CD4-positive, alpha-beta T cell treated with Interleukin-17A for 4 hours (primary cell): ENCODE data around the gene PIAS1.
"Not testable (repeated sequence)": the region's sequence is repeated elsewhere in the genome, so short reads cannot be mapped to it uniquely, and the experiment has no call there.

Source experiments
- DNase-seq: peaks from one replicate; pipeline ENCODE4 v3.0.0-alpha.2; 2020; ENCODE audit warnings: mixed read lengths

PIAS1 gene

GRCh38 chr15:68205954-68206539 is 151.9 kb downstream of the PIAS1 start:
- peak; percentile 39 for DNase-seq

DNA sequence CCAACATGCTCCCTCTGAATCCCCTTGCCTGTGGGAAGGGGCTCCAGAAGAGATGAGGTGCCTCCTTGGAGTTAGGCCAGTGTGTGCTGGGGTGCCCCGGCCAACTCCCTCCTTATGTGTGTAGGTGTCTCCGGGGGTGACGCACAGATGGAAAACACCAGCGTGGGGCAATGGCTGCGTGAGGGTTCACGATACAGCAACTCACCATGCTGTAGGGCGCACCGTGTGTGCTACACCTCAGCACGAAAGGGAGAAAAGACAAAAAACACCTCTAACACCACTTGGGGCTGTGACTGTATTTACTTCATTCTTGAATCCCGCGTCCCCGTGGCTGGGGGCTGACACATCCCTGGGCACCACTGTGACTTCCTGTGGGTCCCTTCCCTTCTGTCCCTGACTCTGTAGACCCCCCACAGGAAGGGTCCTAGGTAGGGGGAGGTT is 152.6 kb downstream of the PIAS1 start:
- DNase-seq: no peak

DNA sequence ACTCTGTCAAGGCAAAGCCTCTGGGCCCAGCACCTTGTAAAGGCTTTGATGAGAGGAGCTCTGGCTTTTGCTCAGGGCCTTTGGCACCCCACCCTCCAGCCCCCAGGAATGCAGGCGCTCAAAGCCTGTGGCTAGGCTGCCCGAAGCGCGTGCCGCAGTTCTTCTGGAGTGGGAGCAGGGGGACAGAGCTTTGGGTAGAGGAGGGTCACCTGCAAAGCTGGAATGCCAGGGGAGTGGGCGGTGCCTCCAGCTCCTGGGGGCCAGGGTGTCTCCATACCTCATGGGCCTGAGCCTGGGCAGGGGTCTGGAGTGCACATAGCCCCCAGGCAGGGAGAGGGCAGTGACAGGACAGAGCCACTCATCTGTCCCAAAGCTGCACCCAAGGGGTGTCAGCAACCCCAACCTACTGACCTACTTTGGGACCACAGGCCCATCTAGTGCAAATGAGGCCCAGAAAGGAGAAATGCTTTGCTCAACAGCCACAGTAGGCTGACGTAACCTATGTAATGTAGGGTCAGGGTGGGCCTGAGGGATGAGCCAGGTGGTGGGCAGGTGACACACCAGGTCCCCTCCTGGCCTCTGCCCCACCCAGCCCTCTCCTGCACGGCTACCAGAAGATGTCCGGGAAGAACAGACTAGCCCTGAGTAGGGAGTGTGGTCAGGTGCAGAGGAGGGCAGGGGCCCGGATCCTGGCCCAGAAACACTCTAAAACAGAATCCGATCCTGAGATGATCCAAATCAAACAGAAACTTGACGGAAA is 153.2 kb downstream of the PIAS1 start:
- DNase-seq: no peak

DNA sequence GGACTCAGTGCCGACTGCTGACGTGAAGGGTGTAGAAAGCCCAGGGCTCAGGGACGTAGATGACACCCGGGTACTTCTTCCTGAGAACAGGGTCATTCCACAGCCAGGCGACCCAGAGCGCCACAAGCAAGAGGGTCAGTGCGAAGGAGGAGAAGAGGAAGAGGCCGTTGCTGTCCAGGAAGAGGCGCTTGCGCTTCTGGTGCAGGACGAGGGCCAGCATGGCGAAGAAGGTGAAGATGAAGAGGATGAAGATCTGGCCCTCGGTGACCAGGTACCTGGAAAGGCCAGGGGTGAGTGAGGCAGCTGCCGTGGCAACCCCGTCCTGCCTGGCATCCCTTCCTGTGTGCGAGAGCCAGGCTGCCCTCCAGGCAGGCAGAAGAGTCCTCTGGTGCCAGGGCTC is 154.0 kb downstream of the PIAS1 start:
- no peak for DNase-seq

DNA sequence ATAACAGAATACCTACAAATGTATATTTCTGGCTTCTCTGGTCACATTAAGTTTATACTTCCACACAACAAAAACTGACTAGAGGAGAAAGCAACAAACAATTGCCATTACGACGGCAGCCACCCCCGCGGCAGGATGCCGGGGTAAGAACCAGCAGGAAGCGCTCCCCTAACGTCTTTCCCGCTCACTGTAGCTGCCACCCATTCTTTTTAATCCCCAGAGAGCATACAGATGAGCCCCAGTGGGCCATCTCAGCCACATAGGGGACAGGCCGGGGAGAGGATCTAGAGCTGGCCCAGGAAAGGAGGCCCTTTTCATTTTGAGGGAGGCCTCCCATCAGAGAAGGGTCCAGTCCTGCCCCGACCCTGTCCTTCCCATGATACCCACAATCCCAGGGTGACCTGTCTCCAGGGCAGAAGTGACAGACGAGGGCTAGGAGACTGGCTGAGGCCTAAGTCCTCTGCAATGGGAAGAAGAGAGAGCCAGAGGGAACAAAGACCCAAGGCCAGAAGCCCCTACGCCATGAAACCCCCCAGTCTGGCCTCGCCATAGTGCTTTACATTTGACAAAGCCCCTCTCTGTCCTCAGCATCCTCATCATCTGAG is 154.6 kb downstream of the PIAS1 start:
- peak; percentile 40 for DNase-seq

- no peak for DNase-seq
Measured at GRCh38 chr15:68209272-68209671, 155.2 kb downstream of the PIAS1 start.

DNA sequence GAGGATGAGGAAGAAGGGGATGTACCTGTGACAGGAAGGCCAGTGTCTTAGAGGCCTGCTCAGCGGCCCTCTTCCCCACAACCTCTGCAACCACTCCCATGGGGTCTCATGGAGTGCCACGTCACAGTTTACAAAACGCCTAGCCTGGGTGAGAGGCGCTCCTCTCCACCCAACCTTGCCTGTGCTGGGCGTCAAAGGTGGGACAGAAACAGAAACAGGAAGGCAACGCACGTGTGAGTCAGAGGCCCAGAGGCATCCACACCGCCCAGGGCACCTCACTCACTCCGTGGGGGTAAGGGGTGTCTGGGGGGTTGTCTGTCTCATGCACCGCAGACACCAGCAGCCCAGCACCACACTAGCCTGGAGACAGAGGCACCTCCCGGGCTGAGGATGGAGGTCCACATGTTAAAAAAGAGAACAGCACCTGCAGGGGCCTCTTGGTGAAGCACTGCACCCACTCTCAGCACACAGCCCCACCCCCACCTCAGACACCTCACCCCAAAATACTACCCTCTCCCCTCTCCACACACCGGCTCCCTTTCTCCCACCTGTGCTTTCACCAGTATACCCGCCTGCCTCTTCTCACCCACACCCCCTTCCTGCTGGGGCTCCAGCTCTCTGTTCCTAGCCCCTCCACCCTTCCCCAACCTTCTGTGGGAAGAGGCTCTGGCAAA is 155.8 kb downstream of the PIAS1 start:
- peak; percentile 56 for DNase-seq

GRCh38 chr15:68210409-68210756 is 156.3 kb downstream of the PIAS1 start:
- DNase-seq: no peak

DNA sequence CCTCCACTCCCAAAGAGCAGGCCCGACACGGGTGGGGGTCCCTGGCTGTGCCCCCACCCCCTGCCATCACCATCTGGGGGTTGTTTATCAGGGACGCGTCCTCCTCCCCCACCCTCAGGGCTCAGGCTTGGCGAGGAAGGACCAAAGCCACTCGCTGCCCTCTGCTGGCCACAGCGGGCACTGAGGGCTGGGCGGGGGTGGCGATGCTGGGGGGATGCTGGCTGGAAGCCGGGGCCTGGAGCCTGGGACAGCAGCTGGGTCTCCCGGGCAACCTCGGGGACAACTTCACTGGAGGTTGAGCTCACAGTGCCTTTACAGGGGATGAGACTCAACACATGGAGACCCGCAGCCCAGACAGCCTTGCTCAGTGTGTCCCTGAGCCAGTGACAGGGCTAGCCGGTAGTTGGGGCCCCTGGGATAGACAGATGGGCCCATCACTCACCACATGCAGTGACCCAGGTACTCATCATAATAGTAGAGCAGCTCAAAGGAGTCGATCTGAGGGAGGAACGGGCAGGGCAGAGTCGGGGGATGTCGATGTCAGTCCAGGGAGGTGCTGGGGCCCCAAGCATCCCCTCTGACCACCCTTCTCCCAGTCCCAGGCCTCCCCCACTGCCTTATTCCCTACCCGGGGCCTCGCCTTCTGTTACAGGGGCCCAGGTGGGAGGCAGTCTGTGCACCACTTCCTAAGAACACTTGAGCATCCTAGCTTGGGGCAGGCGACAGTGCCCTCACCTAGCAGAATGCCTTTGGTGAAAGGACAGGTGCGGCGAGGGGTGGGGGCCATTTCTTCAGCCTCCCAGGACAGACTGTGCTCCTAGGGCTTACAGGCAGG is 156.9 kb downstream of the PIAS1 start:
- peak; percentile 64 for DNase-seq

GRCh38 chr15:68211656-68212320 is 157.7 kb downstream of the PIAS1 start:
- DNase-seq: no peak

GRCh38 chr15:68213491-68213845 is 159.4 kb downstream of the PIAS1 start:
- not testable (repeated sequence) for DNase-seq

- DNase-seq: no peak
Measured at GRCh38 chr15:68213991-68214837, 160.1 kb downstream of the PIAS1 start.

- no peak for DNase-seq
Measured at GRCh38 chr15:68214838-68215254, 160.7 kb downstream of the PIAS1 start.

- DNase-seq: no peak
Measured at GRCh38 chr15:68217341-68217740, 163.2 kb downstream of the PIAS1 start.

DNA sequence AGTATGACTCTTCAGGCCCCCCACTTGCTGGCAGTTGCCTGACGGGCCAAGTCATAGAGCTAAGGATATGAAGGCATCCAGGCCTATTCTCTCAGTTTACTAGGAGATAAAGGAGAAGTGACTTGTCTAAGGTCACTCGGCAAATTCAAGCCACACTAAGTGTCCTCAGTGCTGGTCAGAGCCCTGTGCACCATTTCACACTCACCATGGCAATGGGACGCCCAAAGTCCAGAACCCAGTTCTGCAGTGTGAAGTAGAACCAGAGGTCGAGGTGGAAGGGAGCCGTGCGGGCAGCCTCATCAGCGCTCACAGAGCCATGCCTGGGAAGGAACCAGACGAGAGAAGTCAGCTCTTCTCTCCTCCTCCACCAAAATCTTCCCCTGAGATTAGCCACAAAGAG is 164.2 kb downstream of the PIAS1 start:
- DNase-seq: no peak

DNA sequence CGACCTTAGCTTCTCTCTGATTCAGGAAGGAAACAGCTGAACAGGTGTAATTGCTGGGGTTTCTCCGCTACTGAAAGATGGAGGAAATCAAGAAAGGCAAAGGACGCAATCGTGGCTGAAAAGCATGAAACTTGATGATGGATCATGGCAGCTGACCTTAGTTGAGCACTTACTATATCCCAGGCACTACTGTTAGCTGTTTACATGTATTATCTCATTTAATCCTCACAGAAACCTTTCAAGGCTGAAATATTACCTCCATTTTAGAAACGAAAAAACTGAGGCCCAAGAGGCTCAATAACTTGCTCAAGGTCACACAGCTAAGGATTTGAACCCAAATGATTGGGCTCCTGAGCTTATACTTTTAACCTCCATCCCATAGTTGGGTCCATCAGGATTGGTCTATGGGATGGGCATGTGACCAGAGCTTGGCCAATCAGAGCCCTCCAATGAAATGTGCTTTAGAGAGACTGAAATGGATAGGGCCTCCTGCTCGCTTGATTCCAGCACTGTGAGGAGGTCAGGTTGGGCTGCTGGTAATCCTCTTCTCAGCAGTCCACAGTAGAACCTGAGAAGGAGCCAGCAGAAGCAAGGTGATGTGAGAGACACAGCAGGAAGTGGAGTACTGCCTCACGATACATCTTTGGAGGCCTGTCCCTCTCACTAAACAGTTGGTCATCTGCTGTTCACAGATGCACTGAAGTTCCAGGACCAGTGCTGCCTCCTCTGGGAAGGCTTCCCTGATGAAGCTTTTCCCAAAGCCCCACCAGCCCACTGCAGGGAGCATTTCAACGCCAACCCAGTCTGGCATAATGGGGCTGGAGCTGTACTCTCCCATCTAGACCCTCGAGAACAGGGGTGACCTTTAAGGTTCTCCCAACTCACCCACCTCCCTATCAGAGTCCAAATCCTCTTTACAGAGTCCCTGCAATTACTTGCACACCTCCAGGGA is 165.0 kb downstream of the PIAS1 start:
- DNase-seq: no peak

- no peak for DNase-seq
Measured at GRCh38 chr15:68220489-68220888, 166.4 kb downstream of the PIAS1 start.

GRCh38 chr15:68220967-68221366 is 166.9 kb downstream of the PIAS1 start:
- no peak for DNase-seq

DNA sequence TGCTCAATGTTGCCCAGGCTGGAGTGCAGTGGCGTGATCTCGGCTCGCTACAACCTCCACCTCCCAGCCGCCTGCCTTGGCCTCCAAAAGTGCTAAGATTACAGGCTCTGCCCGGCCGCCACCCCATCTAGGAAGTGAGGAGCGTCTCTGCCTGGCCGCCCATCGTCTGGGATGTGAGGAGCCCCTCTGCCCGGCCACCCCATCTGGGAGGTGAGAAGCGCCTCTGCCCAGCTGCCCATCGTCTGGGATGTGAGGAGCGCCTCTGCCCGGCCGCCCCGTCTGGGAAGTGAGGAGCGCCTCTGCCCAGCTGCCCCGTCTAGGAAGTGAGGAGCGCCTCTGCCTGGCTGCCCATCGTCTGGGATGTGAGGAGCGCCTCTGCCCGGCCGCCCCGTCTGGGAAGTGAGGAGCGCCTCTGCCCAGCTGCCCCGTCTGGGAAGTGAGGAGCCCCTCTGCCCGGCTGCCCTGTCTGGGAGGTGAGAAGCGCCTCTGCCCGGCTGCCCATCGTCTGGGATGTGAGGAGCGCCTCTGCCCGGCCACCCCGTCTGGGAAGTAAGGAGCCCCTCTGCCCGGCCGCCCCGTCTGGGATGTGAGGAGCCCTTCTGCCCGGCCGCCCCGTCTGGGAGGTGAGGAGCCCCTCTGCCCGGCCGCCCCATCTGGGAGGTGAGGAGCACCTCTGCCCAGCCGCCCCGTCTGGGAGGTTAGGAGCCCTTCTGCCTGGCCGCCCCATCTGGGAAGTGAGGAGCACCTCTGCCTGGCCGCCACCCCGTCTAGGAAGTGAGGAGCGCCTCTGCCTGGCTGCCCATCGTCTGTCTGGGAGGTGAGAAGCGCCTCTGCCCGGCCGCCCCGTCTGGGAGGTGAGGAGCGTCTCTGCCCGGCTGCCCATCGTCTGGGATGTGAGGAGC is 167.7 kb downstream of the PIAS1 start:
- DNase-seq: not testable (repeated sequence)
